Hepatocyte (in vitro differentiated cells): ENCODE measurements around the gene TTC9C.

Experiments
- EZH2 ChIP-seq: fragments of 200-600 bp; sonication (generic); IDR thresholded peaks from 2 replicates; pipeline ENCODE4 v1.6.1; 2016; ENCODE audit warnings: antibody characterized with exemption, mild to moderate bottlenecking, borderline replicate concordance
- TF ChIP-seq, protein P1 (sequence below): fragments of 200-600 bp; sonication (generic); IDR thresholded peaks from 2 replicates; pipeline ENCODE4 v1.5.1; 2016; ENCODE audit warnings: antibody characterized with exemption, mild to moderate bottlenecking; ENCODE audit not compliant: poor library complexity

- TF ChIP-seq, protein P1, sequence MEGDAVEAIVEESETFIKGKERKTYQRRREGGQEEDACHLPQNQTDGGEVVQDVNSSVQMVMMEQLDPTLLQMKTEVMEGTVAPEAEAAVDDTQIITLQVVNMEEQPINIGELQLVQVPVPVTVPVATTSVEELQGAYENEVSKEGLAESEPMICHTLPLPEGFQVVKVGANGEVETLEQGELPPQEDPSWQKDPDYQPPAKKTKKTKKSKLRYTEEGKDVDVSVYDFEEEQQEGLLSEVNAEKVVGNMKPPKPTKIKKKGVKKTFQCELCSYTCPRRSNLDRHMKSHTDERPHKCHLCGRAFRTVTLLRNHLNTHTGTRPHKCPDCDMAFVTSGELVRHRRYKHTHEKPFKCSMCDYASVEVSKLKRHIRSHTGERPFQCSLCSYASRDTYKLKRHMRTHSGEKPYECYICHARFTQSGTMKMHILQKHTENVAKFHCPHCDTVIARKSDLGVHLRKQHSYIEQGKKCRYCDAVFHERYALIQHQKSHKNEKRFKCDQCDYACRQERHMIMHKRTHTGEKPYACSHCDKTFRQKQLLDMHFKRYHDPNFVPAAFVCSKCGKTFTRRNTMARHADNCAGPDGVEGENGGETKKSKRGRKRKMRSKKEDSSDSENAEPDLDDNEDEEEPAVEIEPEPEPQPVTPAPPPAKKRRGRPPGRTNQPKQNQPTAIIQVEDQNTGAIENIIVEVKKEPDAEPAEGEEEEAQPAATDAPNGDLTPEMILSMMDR: no peak
- TF ChIP-seq EZH2: no peak
Measured at GRCh38 chr11:62774407-62774806, 46.1 kb downstream of the TTC9C start.
